OCI-LY3 (cell line): Measurements from ENCODE around the gene MCF2L2.

ENCODE experiments used
- EZH2phosphoT487 ChIP-seq: fragments of 200-600 bp; shearing (Covaris generic); IDR thresholded peaks from 2 replicates; pipeline ENCODE4 v1.6.1; 2018; ENCODE audit warnings: antibody characterized with exemption, mixed run types, low read depth
- TF ChIP-seq, protein P1 (sequence below): fragments of 200-600, 300-600 bp; sonication (generic); IDR thresholded peaks from 2 replicates; pipeline ENCODE4 v1.5.1; 2014; ENCODE audit warnings: antibody characterized with exemption, low read length, low read depth

DNA sequence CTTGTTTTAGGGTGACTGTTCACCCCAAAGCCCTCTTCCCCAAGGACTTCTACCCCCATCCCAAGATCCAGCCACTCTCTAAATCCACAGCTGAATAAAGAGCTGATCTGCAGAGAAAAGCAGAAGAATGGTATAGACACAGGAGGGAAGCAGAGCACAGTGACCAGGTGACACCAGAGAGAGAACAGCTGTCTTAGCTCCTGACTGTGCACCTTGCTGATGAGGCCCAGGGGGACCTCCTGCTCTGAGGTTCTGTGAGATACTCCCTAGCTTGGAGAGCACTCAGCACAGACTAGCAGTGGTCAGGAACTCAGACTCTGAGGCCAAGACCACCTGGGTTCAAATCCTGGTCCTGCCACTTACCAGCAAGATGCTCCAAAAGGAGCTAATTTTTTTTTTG is 17.7 kb downstream of the MCF2L2 start:
- TF ChIP-seq, protein P1, sequence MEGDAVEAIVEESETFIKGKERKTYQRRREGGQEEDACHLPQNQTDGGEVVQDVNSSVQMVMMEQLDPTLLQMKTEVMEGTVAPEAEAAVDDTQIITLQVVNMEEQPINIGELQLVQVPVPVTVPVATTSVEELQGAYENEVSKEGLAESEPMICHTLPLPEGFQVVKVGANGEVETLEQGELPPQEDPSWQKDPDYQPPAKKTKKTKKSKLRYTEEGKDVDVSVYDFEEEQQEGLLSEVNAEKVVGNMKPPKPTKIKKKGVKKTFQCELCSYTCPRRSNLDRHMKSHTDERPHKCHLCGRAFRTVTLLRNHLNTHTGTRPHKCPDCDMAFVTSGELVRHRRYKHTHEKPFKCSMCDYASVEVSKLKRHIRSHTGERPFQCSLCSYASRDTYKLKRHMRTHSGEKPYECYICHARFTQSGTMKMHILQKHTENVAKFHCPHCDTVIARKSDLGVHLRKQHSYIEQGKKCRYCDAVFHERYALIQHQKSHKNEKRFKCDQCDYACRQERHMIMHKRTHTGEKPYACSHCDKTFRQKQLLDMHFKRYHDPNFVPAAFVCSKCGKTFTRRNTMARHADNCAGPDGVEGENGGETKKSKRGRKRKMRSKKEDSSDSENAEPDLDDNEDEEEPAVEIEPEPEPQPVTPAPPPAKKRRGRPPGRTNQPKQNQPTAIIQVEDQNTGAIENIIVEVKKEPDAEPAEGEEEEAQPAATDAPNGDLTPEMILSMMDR, result no peak
- no peak for TF ChIP-seq EZH2phosphoT487
